NT2/D1 (cell line): Measurements from ENCODE around the gene FPR1.

ENCODE experiments used
- SUZ12 ChIP-seq: IDR thresholded peaks from 2 replicates; pipeline ENCODE4 v1.6.1; 2011; ENCODE audit not compliant: insufficient read length, insufficient read depth; ENCODE audit errors: extremely low read depth
- YY1 ChIP-seq: IDR thresholded peaks from 2 replicates; pipeline ENCODE4 v1.6.1; 2011; ENCODE audit not compliant: insufficient read length, insufficient read depth
- ZNF274 ChIP-seq: IDR thresholded peaks from 2 replicates; pipeline ENCODE4 v1.6.1; 2011; ENCODE audit warnings: mild to moderate bottlenecking, low read depth, low read length

DNA sequence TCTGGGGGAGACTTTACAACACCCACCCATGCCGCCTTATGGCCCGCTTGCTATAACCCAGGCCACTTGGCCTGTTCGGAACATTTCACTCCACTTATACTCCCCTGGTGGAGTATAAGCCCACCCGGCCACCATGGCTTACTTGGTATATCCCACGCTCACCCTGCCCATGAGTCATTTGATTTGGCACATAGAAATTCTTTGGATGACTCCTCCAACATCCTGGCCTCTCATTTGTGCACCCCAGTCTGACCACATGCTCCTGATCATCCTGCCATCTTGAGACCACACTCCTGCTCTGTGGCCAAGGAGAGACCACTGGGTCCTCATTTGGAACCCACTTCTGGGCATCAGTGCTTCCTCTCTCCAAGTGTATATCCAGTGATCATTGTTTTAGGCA lies 53.4 kb downstream of the FPR1 start:
- TF ChIP-seq YY1 (no peak), ZNF274 (no peak), SUZ12 (no peak)
